Stimulated activated naive B cell treated with anti-CD40 and anti-IgM and Interleukin-4, amounts not matched to agents 10 μg/mL and 1 μg/mL and 100 μg/mL, for 72 hours (primary cell): Measurements from ENCODE around the gene KLK13.

Experiments
- ATAC-seq, 2 donors: fragments of 150-1000 bp; cut with Tn5 transposase; replicated peaks; 2 replicates each; pipeline ENCODE4 v1.10.0; 2021; ENCODE audit warnings: moderate library complexity in 1 of 2
- DNase-seq: peaks from one replicate; pipeline ENCODE4 v3.0.0; 2021
- H3K27ac Mint-ChIP-seq: one replicate; pipeline ENCODE4 v1.8.0; 2022; ENCODE audit warnings: mild to moderate bottlenecking, mixed read lengths
- H3K27me3 Mint-ChIP-seq, 2 donors: one replicate each; pipeline ENCODE4 v1.8.0; 2022; ENCODE audit warnings: mixed read lengths in 2 of 2
- H3K36me3 Mint-ChIP-seq, 2 donors: one replicate each; pipeline ENCODE4 v1.8.0; 2022; ENCODE audit warnings: mixed read lengths in 2 of 2, mild to moderate bottlenecking in 1 of 2
- H3K4me1 Mint-ChIP-seq, 2 donors: one replicate each; pipeline ENCODE4 v1.8.0; 2022; ENCODE audit warnings: mixed read lengths in 2 of 2, mild to moderate bottlenecking in 1 of 2
- H3K4me3 Mint-ChIP-seq, 2 donors: one replicate each; pipeline ENCODE4 v1.8.0; 2022; ENCODE audit warnings: mild to moderate bottlenecking in 2 of 2, mixed read lengths in 2 of 2, moderate library complexity in 1 of 2
- H3K9me3 Mint-ChIP-seq, 2 donors: one replicate each; pipeline ENCODE4 v1.8.0; 2022; ENCODE audit warnings: mixed read lengths in 2 of 2, mild to moderate bottlenecking in 1 of 2

Gene KLK13

GRCh38 chr19:51060973-51061372, 3.9 kb downstream of the KLK13 start:
- Mint-ChIP-seq H3K4me1 (peaks cover 0 to 2% of the 10 kb centered on the region in 2 donors), H3K27me3 (peaks cover 43 to 63% of the 10 kb centered on the region in 2 donors), H3K4me3 (no peak overlapping the region), H3K27ac (no peak overlapping the region), H3K36me3 (peaks cover 0 to 2% of the 10 kb centered on the region in 2 donors), H3K9me3 (peaks cover 4 to 7% of the 10 kb centered on the region in 2 donors)
- DNase-seq = no peak
- no peak for ATAC-seq

GRCh38 chr19:51060336-51060735, 4.6 kb downstream of the KLK13 start:
- Mint-ChIP-seq H3K4me1 (peaks cover 0 to 1% of the 10 kb centered on the region in 2 donors), H3K4me3 (no peak overlapping the region), H3K9me3 (peaks cover 4 to 7% of the 10 kb centered on the region in 2 donors), H3K27ac (no peak overlapping the region), H3K27me3 (peaks cover 42 to 60% of the 10 kb centered on the region in 2 donors), H3K36me3 (peaks cover 0 to 2% of the 10 kb centered on the region in 2 donors)
- DNase-seq (no peak), ATAC-seq (no peak)

DNA sequence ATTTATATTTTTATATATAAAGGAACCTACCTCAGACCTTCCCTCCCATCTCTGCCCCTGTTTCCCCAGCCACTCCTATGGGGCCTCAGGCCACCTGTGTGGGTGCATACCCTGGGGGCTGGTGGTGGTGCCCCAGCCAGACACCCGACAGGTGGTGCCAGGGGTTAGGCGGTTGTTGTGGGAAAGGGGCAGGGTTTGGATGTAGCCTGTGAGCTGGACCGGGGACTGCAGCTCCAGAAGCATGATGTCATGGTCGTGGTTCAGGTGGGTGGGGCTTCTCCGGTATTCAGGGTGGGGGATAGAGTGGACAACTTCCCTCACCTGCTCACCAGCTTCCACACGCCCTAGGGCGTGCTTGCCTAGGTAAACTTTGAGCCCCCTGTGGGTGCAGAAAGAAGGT, 5.2 kb downstream of the KLK13 start:
- Mint-ChIP-seq H3K27me3 (peaks cover 41 to 59% of the 10 kb centered on the region in 2 donors), H3K4me3 (no peak overlapping the region), H3K9me3 (peaks cover 4 to 7% of the 10 kb centered on the region in 2 donors), H3K27ac (no peak overlapping the region), H3K4me1 (no peaks in the 10 kb centered on the region), H3K36me3 (peaks cover 0 to 2% of the 10 kb centered on the region in 2 donors)
- no peak for ATAC-seq
- DNase-seq = no peak

GRCh38 chr19:51055866-51056265, 9.0 kb downstream of the KLK13 start:
- ATAC-seq = no peak
- Mint-ChIP-seq H3K36me3 (no peaks in the 10 kb centered on the region), H3K27me3 (peaks cover 41 to 55% of the 10 kb centered on the region in 2 donors), H3K4me1 (no peaks in the 10 kb centered on the region), H3K9me3 (peaks cover 0 to under 1% of the 10 kb centered on the region in 2 donors), H3K27ac (no peak overlapping the region), H3K4me3 (no peak overlapping the region)
- DNase-seq = no peak

DNA sequence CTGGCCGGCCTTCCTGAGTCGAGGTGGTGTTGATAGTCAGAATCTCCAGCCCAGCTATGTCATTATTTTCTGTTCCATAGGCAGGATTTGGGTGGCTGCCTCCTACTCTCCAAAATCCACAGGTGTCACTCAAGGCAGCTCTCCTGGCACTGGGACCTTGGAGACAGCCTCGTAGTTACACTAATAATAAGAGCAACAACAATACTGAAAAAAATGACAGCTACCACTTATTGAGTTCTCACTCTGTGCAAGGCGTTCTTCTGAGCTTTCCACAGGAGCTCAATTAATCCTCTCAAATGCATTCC, 17.9 kb downstream of the KLK13 start:
- Mint-ChIP-seq H3K9me3 (peaks cover 0 to 3% of the 10 kb centered on the region in 2 donors), H3K4me1 (no peaks in the 10 kb centered on the region), H3K27ac (no peak overlapping the region), H3K4me3 (no peak overlapping the region), H3K36me3 (peaks cover 0 to 2% of the 10 kb centered on the region in 2 donors), H3K27me3 (peaks cover 19 to 34% of the 10 kb centered on the region in 2 donors)
- no peak for ATAC-seq
- DNase-seq = no peak

DNA sequence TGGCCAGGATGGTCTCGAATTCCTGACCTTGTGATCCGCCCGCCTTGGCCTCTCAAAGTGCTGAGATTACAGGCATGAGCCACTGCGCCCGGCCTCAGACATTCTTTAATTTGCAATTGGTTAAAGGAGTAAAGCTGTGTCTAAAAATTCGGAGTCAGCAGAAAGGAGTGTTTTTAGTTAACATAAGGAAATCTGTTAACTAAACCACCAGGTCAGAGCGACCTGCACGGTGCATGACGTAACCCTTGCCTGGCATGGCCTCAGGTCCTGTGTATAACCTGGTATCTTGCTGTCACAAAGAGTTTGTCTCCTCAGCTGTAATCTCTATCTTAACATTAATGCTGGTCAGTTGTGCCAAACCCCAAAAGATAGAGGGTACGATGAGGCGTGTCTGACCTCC, 20.6 kb downstream of the KLK13 start:
- DNase-seq (no peak), ATAC-seq (no peak)
- no peak overlapping the region for H3K27ac Mint-ChIP-seq
- H3K4me3 Mint-ChIP-seq = no peak overlapping the region
- H3K4me1 Mint-ChIP-seq = no peaks in the 10 kb centered on the region
- H3K36me3 Mint-ChIP-seq = peaks cover 0 to 2% of the 10 kb centered on the region in 2 donors
- peaks cover 0 to under 1% of the 10 kb centered on the region in 2 donors for H3K9me3 Mint-ChIP-seq
- H3K27me3 Mint-ChIP-seq = peaks cover 19 to 31% of the 10 kb centered on the region in 2 donors

- ATAC-seq (no peak), DNase-seq (no peak)
- Mint-ChIP-seq H3K27me3 (peaks cover 14 to 24% of the 10 kb centered on the region in 2 donors), H3K36me3 (no peaks in the 10 kb centered on the region), H3K4me1 (no peaks in the 10 kb centered on the region), H3K27ac (no peak overlapping the region), H3K4me3 (no peak overlapping the region), H3K9me3 (no peaks in the 10 kb centered on the region)
Observed at GRCh38 chr19:51043497-51043896, 21.4 kb downstream of the KLK13 start.

GRCh38 chr19:51040151-51040550, 24.7 kb downstream of the KLK13 start:
- no peaks in the 10 kb centered on the region for H3K9me3 Mint-ChIP-seq
- no peak overlapping the region for H3K27ac Mint-ChIP-seq
- ATAC-seq (no peak), DNase-seq (no peak)
- H3K4me3 Mint-ChIP-seq = no peak overlapping the region
- H3K27me3 Mint-ChIP-seq = peaks cover 7 to 12% of the 10 kb centered on the region in 2 donors
- H3K36me3 Mint-ChIP-seq = no peaks in the 10 kb centered on the region
- no peaks in the 10 kb centered on the region for H3K4me1 Mint-ChIP-seq

DNA sequence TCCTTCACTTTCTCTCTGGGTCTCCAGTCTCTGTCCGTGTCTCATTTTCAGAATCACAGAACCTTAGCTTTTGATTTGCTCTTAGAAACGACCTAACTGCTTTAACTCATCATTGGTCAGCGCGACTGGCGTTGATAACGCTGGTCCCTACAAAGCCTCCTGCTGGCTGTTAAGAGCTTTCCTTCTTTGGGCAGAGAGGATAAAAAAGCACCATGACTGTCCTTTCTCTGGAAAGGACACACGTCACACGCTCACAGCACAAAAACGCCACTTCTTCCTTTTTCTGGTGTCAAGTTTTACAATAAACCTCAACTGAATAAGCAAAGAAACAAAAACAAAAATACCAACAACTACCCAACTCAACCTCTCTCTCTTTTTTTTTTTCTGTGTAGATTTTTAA, 28.4 kb downstream of the KLK13 start:
- ATAC-seq = no peak
- Mint-ChIP-seq H3K27me3 (peaks cover 32 to 36% of the 10 kb centered on the region in 2 donors), H3K27ac (no peak overlapping the region), H3K36me3 (peaks cover 0 to 2% of the 10 kb centered on the region in 2 donors), H3K9me3 (peaks cover under 1 to 3% of the 10 kb centered on the region in 2 donors), H3K4me3 (no peak overlapping the region), H3K4me1 (no peaks in the 10 kb centered on the region)
- no peak for DNase-seq

DNA sequence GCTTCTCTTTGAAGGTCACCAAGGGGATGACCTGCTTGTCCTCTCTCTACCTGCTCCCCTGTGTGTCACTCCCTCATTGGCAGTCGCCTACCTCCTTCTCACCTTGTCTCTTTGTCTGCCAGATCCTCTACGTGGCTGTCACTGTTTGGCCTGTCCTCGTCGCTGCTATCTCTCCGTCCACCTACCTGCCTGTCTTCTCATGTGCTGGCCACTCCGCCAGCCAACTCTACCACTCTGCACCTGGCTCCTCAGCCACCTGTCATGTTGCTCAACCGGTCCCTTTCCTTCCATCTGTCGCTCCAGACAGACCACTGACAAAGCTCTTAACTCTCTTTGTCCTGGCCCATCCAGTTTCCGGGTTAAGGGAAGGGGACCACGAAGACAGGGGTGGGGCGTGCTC, 30.2 kb downstream of the KLK13 start, which contains the start of gene KLK12:
TSS of gene KLK12 (minus strand) at position 299 of the 400 bp plus-strand sequence. CDS start 381 bp downstream, outside the sequence.
- Mint-ChIP-seq H3K4me1 (no peaks in the 10 kb centered on the region), H3K9me3 (peaks cover 10 to 11% of the 10 kb centered on the region in 2 donors), H3K27me3 (peaks cover 44 to 48% of the 10 kb centered on the region in 2 donors), H3K27ac (peak within 1 kb of the TSS; percentile 52), H3K4me3 (no peak within 1 kb of the TSS), H3K36me3 (peaks cover 2 to 3% of the 10 kb centered on the region in 2 donors)
- no peak for ATAC-seq
- no peak for DNase-seq

DNA sequence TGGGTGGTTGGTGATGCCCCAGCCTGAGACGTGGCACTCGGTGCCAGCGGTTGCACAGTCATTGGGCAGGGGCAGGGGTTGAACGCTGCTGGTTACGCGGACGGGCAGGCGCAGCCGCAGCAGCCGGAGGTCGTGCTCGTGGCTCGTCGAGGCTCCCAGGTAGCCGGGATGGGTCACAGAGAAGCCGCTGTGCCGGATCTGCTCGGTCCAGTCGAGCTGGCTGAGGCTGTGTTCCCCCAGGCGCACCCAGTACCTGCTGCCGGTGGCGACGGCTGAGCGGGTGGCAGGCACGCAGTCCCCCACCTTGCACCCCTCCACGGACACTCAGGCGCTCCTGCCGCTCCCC, 33.0 kb downstream of the KLK13 start:
- Mint-ChIP-seq H3K9me3 (peaks cover 10 to 11% of the 10 kb centered on the region in 2 donors), H3K4me1 (no peaks in the 10 kb centered on the region), H3K36me3 (peaks cover 2 to 3% of the 10 kb centered on the region in 2 donors), H3K4me3 (no peak overlapping the region), H3K27ac (no peak overlapping the region), H3K27me3 (peaks cover 51 to 58% of the 10 kb centered on the region in 2 donors)
- ATAC-seq = no peak
- DNase-seq = no peak

- Mint-ChIP-seq H3K27me3 (peaks cover 55 to 63% of the 10 kb centered on the region in 2 donors), H3K27ac (no peak overlapping the region)
Observed at GRCh38 chr19:51031220-51031879, 33.5 kb downstream of the KLK13 start.

DNA sequence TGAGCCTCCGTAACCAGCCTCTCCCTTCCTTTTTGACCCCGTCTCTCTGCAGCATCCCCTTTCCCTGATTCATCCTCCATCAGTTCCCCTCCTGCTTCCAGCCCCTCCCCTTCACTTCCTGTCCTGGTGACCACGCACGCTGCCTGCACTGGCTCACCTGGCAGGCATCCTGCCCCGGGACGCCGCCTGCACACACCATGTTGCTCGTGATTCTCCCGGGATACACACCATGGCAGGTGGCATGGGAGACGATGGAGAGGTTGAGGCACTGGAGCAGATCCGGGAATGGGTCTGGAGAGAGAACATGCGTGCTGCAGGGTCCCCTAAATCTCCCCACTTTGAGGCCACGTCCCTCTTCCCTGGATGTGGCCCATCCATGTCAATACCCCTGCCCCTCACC, 34.3 kb downstream of the KLK13 start:
- peaks cover 51 to 67% of the 10 kb centered on the region in 2 donors for H3K27me3 Mint-ChIP-seq
- ATAC-seq = no peak

More at GRCh38 chr19:51031220-51031879, 33.5 kb downstream of the KLK13 start:
- peaks cover 2 to 3% of the 10 kb centered on the region in 2 donors for H3K36me3 Mint-ChIP-seq
- no peak for DNase-seq
- ATAC-seq = no peak
- peaks cover 10 to 11% of the 10 kb centered on the region in 2 donors for H3K9me3 Mint-ChIP-seq
- H3K4me1 Mint-ChIP-seq = no peaks in the 10 kb centered on the region
- H3K4me3 Mint-ChIP-seq = no peak overlapping the region

DNA sequence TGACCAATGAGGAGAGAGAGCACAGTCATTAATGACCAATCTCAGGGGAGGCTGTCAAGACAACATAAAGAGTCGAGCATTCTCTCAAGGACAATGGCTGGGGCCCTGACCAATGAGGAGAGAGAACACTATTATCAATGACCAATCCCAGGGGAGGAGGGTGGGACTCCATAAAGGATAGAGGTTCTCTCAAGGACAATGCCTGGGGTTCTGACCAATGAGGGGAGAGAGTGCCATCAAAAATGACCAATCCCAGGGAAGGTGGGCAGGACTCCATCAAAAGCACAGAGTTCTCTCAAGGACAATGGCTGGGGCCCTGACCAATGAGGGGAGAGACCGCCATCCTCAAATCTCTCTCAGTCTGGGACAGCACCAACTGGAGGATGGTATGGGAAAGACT, 35.2 kb downstream of the KLK13 start:
- ATAC-seq = no peak
- no peak overlapping the region for H3K27ac Mint-ChIP-seq
- H3K36me3 Mint-ChIP-seq = peaks cover 2 to 3% of the 10 kb centered on the region in 2 donors
- DNase-seq = no peak
- H3K27me3 Mint-ChIP-seq = peaks cover 43 to 67% of the 10 kb centered on the region in 2 donors
- H3K4me3 Mint-ChIP-seq = no peak overlapping the region
- no peaks in the 10 kb centered on the region for H3K4me1 Mint-ChIP-seq
- H3K9me3 Mint-ChIP-seq = peaks cover 10 to 11% of the 10 kb centered on the region in 2 donors

More for the DNA sequence above, 34.3 kb downstream of the KLK13 start:
- peaks cover 10 to 11% of the 10 kb centered on the region in 2 donors for H3K9me3 Mint-ChIP-seq
- peaks cover 2 to 3% of the 10 kb centered on the region in 2 donors for H3K36me3 Mint-ChIP-seq
- H3K4me3 Mint-ChIP-seq = no peak overlapping the region
- no peaks in the 10 kb centered on the region for H3K4me1 Mint-ChIP-seq
- no peak for DNase-seq
- no peak overlapping the region for H3K27ac Mint-ChIP-seq

DNA sequence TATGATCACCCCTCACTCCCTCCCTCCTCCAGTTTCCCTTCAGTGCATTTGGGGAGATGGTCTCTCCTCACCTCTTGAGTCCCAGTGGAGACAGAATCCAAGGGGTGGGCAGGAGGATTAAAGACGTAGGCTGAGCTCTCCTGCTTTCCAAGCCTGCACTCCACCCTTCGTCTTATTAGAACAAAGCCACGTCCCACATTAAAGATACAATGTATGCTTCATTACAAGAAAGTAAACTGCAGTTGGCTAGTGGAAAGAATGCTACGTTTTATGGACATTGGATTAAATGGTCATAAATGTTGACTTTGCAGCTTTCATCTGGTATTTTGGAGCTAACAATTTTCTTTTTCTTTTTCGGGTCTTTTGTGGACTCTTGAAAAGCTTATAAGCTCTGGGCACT, 37.0 kb downstream of the KLK13 start:
- DNase-seq (no peak), ATAC-seq (no peak)
- no peak overlapping the region for H3K4me3 Mint-ChIP-seq
- peaks cover 48 to 69% of the 10 kb centered on the region in 2 donors for H3K27me3 Mint-ChIP-seq
- H3K9me3 Mint-ChIP-seq = peaks cover 10 to 11% of the 10 kb centered on the region in 2 donors
- H3K36me3 Mint-ChIP-seq = peaks cover 2 to 3% of the 10 kb centered on the region in 2 donors
- H3K27ac Mint-ChIP-seq = no peak overlapping the region
- no peaks in the 10 kb centered on the region for H3K4me1 Mint-ChIP-seq
